AG04450 (cell line): ENCODE results near the gene ARMC9. TPM values are rescaled to one million over a fixed set of nuclear protein-coding genes. Genes with fewer than 3 reads are reported as not detected.

Experiments
- CTCF ChIA-PET: fragments of 300-600, 350-600 bp; formaldehyde crosslinking; extraction: SDS; loops from one replicate; lab custom pipeline; 2022; ENCODE audit warnings: antibody characterized with exemption, inconsistent platforms; lab: Charles Lee
- POLR2A ChIA-PET: fragments of 350-600 bp; formaldehyde crosslinking; extraction: SDS; loops from one replicate; lab custom pipeline; 2021; ENCODE audit warnings: antibody characterized with exemption, inconsistent platforms; lab: Yijun Ruan, JAX
- DNase-seq: peaks from one replicate; pipeline ENCODE4 v3.0.0-alpha.2; 2011; ENCODE audit warnings: low read depth, low spot score
- H3K27ac ChIP-seq: one replicate; pipeline ENCODE4 v1.5.1; 2012; ENCODE audit warnings: low read depth, low read length, control low read depth
- H3K27me3 ChIP-seq: one replicate; pipeline ENCODE4 v1.6.0; 2012; ENCODE audit warnings: low read length; ENCODE audit not compliant: control insufficient read depth, insufficient read depth
- H3K4me3 ChIP-seq: 2 replicates; pipeline ENCODE4 v1.5.1; 2011; ENCODE audit warnings: mild to moderate bottlenecking, low read depth, low read length, control low read depth
- H3K9me3 ChIP-seq: 2 replicates; pipeline ENCODE4 v1.5.1; 2012; ENCODE audit warnings: low read length; ENCODE audit not compliant: control insufficient read depth, insufficient read depth
- CTCF ChIP-seq: IDR thresholded peaks from 2 replicates; pipeline ENCODE4 v1.5.1; 2011; ENCODE audit warnings: low read depth, low read length, control low read depth, inconsistent platforms
- polyA plus RNA-seq: library from polyadenylated mRNA; depleted of rRNA; stranded (reverse); fragments of >200 nt; gene quantifications from 2 replicates; pipeline ENCODE4 v1.2.3, GENCODE V29; 2011

ARMC9 gene
- polyA plus RNA-seq, 1 experiment = 49.4 TPM

- POLR2A ChIA-PET = interaction anchor here (1.0 kb wide), 1 partner anchor 13 kb away, joined by 3 read pairs; no protein-coding TSS in a partner anchor
- DNase-seq = no peak
- no peaks in the 10 kb centered on the region; the same call in 1 of the 2 replicates for H3K9me3 ChIP-seq
- TF ChIP-seq CTCF = no peak
- CTCF ChIA-PET = interaction anchor here (0.8 to 1.0 kb wide), 2 partner anchors 10 to 11 kb away, joined by 3 to 5 read pairs; no protein-coding TSS in a partner anchor
- H3K4me3 ChIP-seq = no peak overlapping the region
- H3K27ac ChIP-seq = no peak overlapping the region
- no peaks in the 10 kb centered on the region for H3K27me3 ChIP-seq
Measured at GRCh38 chr2:231181860-231182512, 16.4 kb upstream of the ARMC9 start.

GRCh38 chr2:231182513-231182899 lies 15.9 kb upstream of the ARMC9 start:
- Histone ChIP-seq H3K27ac (no peak overlapping the region), H3K27me3 (no peaks in the 10 kb centered on the region), H3K9me3 (no peaks in the 10 kb centered on the region; the same call in 1 of the 2 replicates), H3K4me3 (no peak overlapping the region)
- TF ChIP-seq CTCF = no peak
- CTCF ChIA-PET = interaction anchor here (0.8 to 1.0 kb wide), 2 partner anchors 10 to 11 kb away, joined by 3 to 5 read pairs; no protein-coding TSS in a partner anchor
- no peak for DNase-seq
- POLR2A ChIA-PET = no interaction called here

GRCh38 chr2:231183851-231184250 lies 14.6 kb upstream of the ARMC9 start:
- H3K27ac ChIP-seq = no peak overlapping the region
- no peak for TF ChIP-seq CTCF
- DNase-seq = no peak
- H3K4me3 ChIP-seq = no peak overlapping the region
- CTCF ChIA-PET = no interaction called here
- H3K27me3 ChIP-seq = no peaks in the 10 kb centered on the region
- H3K9me3 ChIP-seq = no peaks in the 10 kb centered on the region; the same call in 1 of the 2 replicates
- POLR2A ChIA-PET = interaction anchor here (0.6 kb wide), 1 partner anchor 266 kb away, joined by 3 read pairs; no protein-coding TSS in a partner anchor

- no peak for DNase-seq
- POLR2A ChIA-PET = no interaction called here
- no peak for TF ChIP-seq CTCF
Measured at GRCh38 chr2:231184319-231184718, 14.1 kb upstream of the ARMC9 start.

GRCh38 chr2:231185050-231185725 lies 13.2 kb upstream of the ARMC9 start:
- no peak for DNase-seq
- POLR2A ChIA-PET = no interaction called here
- H3K9me3 ChIP-seq = no peaks in the 10 kb centered on the region; the same call in 1 of the 2 replicates
- H3K27ac ChIP-seq = no peak overlapping the region
- TF ChIP-seq CTCF = no peak
- CTCF ChIA-PET = no interaction called here
- no peak overlapping the region for H3K4me3 ChIP-seq
- no peaks in the 10 kb centered on the region for H3K27me3 ChIP-seq

More at GRCh38 chr2:231184319-231184718, 14.1 kb upstream of the ARMC9 start:
- CTCF ChIA-PET = no interaction called here
- H3K27me3 ChIP-seq = no peaks in the 10 kb centered on the region
- H3K4me3 ChIP-seq = no peak overlapping the region
- no peak overlapping the region for H3K27ac ChIP-seq
- no peaks in the 10 kb centered on the region; the same call in 1 of the 2 replicates for H3K9me3 ChIP-seq
